ENCODE results near the gene GCC1. TPM values are rescaled to one million over a fixed set of nuclear protein-coding genes. Genes with fewer than 3 reads are reported as not detected.
"Not testable (repeated sequence)": the region's sequence is repeated elsewhere in the genome, so short reads cannot be mapped to it uniquely, and the experiment has no call there.

GCC1 gene
- total and polyA plus RNA-seq, 5 donors from 2014 or later, result 11.4 to 40.4 (median 16.1) TPM

GRCh38 chr7:127556404-127556803 lies 29.0 kb downstream of the GCC1 start:
- no peak overlapping the region for H3K27ac ChIP-seq (ENCODE audit: insufficient read depth, low read length, poor library complexity, severe bottlenecking)
- Mint-ChIP-seq H3K36me3 (no peaks in the 10 kb centered on the region), H3K4me1 (no peaks in the 10 kb centered on the region), H3K4me3 (no peak overlapping the region), H3K27ac (no peak overlapping the region), H3K27me3 (peaks cover 4% of the 10 kb centered on the region), H3K9me3 (peaks cover 0 to 5% (median 0%) of the 10 kb centered on the region in 7 donors)
- H3K36me3 ChIP-seq (ENCODE audit: control insufficient read depth, insufficient read depth, low read length), result no peaks in the 10 kb centered on the region
- no peaks in the 10 kb centered on the region for H3K9me3 ChIP-seq (ENCODE audit: control insufficient read depth in 2 of 2, low read length in 2 of 2)
- ATAC-seq (ENCODE audit: low read depth in 2 of 2), result no peak
- DNase-seq, result no peak
- H3K4me1 ChIP-seq (ENCODE audit: control insufficient read depth, insufficient read depth, low read length, poor library complexity, severe bottlenecking), result no peaks in the 10 kb centered on the region
- H3K4me3 ChIP-seq (ENCODE audit: low read depth, low read length), result no peak overlapping the region
- H3K27me3 ChIP-seq (ENCODE audit: control insufficient read depth, insufficient read depth, low read length), result no peaks in the 10 kb centered on the region

DNA sequence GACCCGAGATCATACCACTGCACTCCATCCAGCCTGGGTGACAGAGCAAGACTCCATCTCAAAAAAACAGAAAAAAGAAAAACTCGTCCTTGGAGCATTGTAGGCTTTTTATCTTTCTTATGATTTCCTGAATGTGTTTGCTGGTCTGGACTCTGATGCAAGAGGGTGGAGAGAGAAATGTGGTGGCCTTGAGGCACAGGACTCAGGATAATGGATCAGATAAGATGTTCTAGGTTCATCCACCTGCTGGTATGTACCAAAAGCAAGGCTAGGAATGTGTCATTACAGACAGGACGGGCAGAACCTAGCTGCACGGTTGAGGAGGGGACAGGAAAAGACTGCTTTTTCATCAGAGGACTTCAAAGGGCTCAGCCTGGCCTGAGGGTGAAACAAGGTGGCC lies 33.5 kb downstream of the GCC1 start:
- Mint-ChIP-seq H3K9me3 (peaks cover 0 to 5% (median 0%) of the 10 kb centered on the region in 7 donors), H3K27me3 (peaks cover 4% of the 10 kb centered on the region), H3K4me3 (no peak overlapping the region), H3K27ac (no peak overlapping the region), H3K4me1 (no peaks in the 10 kb centered on the region), H3K36me3 (no peaks in the 10 kb centered on the region)
- H3K27me3 ChIP-seq (ENCODE audit: control insufficient read depth, insufficient read depth, low read length), result no peaks in the 10 kb centered on the region
- no peak overlapping the region for H3K4me3 ChIP-seq (ENCODE audit: low read depth, low read length)
- H3K9me3 ChIP-seq (ENCODE audit: control insufficient read depth in 2 of 2, low read length in 2 of 2), result no peaks in the 10 kb centered on the region
- ATAC-seq (ENCODE audit: low read depth in 2 of 2), result no peak
- H3K4me1 ChIP-seq (ENCODE audit: control insufficient read depth, insufficient read depth, low read length, poor library complexity, severe bottlenecking), result no peaks in the 10 kb centered on the region
- DNase-seq, result no peak
- H3K27ac ChIP-seq (ENCODE audit: insufficient read depth, low read length, poor library complexity, severe bottlenecking), result no peak overlapping the region
- H3K36me3 ChIP-seq (ENCODE audit: control insufficient read depth, insufficient read depth, low read length), result no peaks in the 10 kb centered on the region

DNA sequence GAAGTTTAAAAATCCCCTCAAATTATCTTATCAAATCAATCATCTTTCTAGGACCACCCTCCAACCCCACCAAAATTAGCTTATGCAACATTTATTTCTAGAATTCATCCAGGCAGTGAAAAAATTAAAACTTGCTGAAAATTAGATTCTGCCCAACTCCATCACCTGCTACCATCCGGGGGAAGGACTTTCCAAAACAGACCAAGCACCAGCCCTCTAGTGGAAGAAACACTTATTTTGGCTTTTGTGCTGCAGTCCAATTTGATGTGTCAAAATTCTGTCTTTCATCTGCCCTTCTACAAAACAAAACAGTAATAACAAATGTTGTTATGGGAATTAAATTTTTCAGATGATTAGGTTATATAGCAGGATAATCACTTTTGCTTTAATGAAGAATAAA lies 35.1 kb downstream of the GCC1 start:
- Mint-ChIP-seq H3K4me3 (no peak overlapping the region), H3K36me3 (peaks cover 8% of the 10 kb centered on the region), H3K27ac (no peak overlapping the region), H3K4me1 (no peaks in the 10 kb centered on the region), H3K9me3 (peaks cover 0 to 11% (median 2%) of the 10 kb centered on the region in 7 donors), H3K27me3 (peaks cover 5% of the 10 kb centered on the region)
- DNase-seq (no peak), ATAC-seq (ENCODE audit: low read depth in 2 of 2) (no peak)
- H3K9me3 ChIP-seq (ENCODE audit: control insufficient read depth in 2 of 2, low read length in 2 of 2), result no peaks in the 10 kb centered on the region
- no peaks in the 10 kb centered on the region for H3K4me1 ChIP-seq (ENCODE audit: control insufficient read depth, insufficient read depth, low read length, poor library complexity, severe bottlenecking)
- H3K27me3 ChIP-seq (ENCODE audit: control insufficient read depth, insufficient read depth, low read length), result no peaks in the 10 kb centered on the region
- no peak overlapping the region for H3K27ac ChIP-seq (ENCODE audit: insufficient read depth, low read length, poor library complexity, severe bottlenecking)
- no peak overlapping the region for H3K4me3 ChIP-seq (ENCODE audit: low read depth, low read length)
- H3K36me3 ChIP-seq (ENCODE audit: control insufficient read depth, insufficient read depth, low read length), result no peaks in the 10 kb centered on the region

GRCh38 chr7:127546313-127546712 lies 39.1 kb downstream of the GCC1 start:
- Histone ChIP-seq H3K36me3 (ENCODE audit: control insufficient read depth, insufficient read depth, low read length) (no peaks in the 10 kb centered on the region), H3K4me3 (ENCODE audit: low read depth, low read length) (no peak overlapping the region), H3K27ac (ENCODE audit: insufficient read depth, low read length, poor library complexity, severe bottlenecking) (no peak overlapping the region), H3K9me3 (ENCODE audit: control insufficient read depth in 2 of 2, low read length in 2 of 2) (no peaks in the 10 kb centered on the region), H3K27me3 (ENCODE audit: control insufficient read depth, insufficient read depth, low read length) (no peaks in the 10 kb centered on the region), H3K4me1 (ENCODE audit: control insufficient read depth, insufficient read depth, low read length, poor library complexity, severe bottlenecking) (no peaks in the 10 kb centered on the region)
- Mint-ChIP-seq H3K27me3 (peaks cover 5% of the 10 kb centered on the region), H3K27ac (no peak overlapping the region), H3K4me3 (no peak overlapping the region), H3K4me1 (no peaks in the 10 kb centered on the region), H3K9me3 (peaks cover 0 to 13% (median 2%) of the 10 kb centered on the region in 7 donors), H3K36me3 (peaks cover 8% of the 10 kb centered on the region)
- ATAC-seq (ENCODE audit: low read depth in 2 of 2), result no peak
- no peak for DNase-seq

GRCh38 chr7:127541548-127541947 lies 43.8 kb downstream of the GCC1 start:
- H3K9me3 ChIP-seq (ENCODE audit: control insufficient read depth in 2 of 2, low read length in 2 of 2), result no peaks in the 10 kb centered on the region
- H3K36me3 ChIP-seq (ENCODE audit: control insufficient read depth, insufficient read depth, low read length), result no peaks in the 10 kb centered on the region
- H3K36me3 Mint-ChIP-seq, result peaks cover 5% of the 10 kb centered on the region
- ATAC-seq (ENCODE audit: low read depth in 2 of 2), result no peak
- H3K4me3 ChIP-seq (ENCODE audit: low read depth, low read length), result no peak overlapping the region
- peaks cover 16% of the 10 kb centered on the region for H3K27me3 Mint-ChIP-seq
- H3K9me3 Mint-ChIP-seq, result peaks cover 0 to 9% (median 3%) of the 10 kb centered on the region in 7 donors
- H3K4me3 Mint-ChIP-seq, result no peak overlapping the region
- H3K27me3 ChIP-seq (ENCODE audit: control insufficient read depth, insufficient read depth, low read length), result peaks cover 7% of the 10 kb centered on the region
- H3K4me1 Mint-ChIP-seq, result peaks cover 0 to 4% (median 2%) of the 10 kb centered on the region in 4 donors
- no peak overlapping the region for H3K27ac ChIP-seq (ENCODE audit: insufficient read depth, low read length, poor library complexity, severe bottlenecking)
- no peak overlapping the region for H3K27ac Mint-ChIP-seq
- DNase-seq, result no peak
- H3K4me1 ChIP-seq (ENCODE audit: control insufficient read depth, insufficient read depth, low read length, poor library complexity, severe bottlenecking), result no peaks in the 10 kb centered on the region

- H3K4me1 Mint-ChIP-seq; H3K9me3 Mint-ChIP-seq; H3K36me3 ChIP-seq (ENCODE audit: control insufficient read depth, insufficient read depth, low read length); H3K36me3 Mint-ChIP-seq; ATAC-seq (ENCODE audit: low read depth in 2 of 2); H3K9me3 ChIP-seq (ENCODE audit: control insufficient read depth in 2 of 2, low read length in 2 of 2); DNase-seq; H3K4me1 ChIP-seq (ENCODE audit: control insufficient read depth, insufficient read depth, low read length, poor library complexity, severe bottlenecking); H3K4me3 ChIP-seq (ENCODE audit: low read depth, low read length); H3K27ac ChIP-seq (ENCODE audit: insufficient read depth, low read length, poor library complexity, severe bottlenecking); H3K27me3 ChIP-seq (ENCODE audit: control insufficient read depth, insufficient read depth, low read length); H3K4me3 Mint-ChIP-seq; H3K27ac Mint-ChIP-seq: not testable (repeated sequence)
- peaks cover 27% of the 10 kb centered on the region for H3K27me3 Mint-ChIP-seq
Measured at GRCh38 chr7:127540461-127540860, 44.9 kb downstream of the GCC1 start.

GRCh38 chr7:127539116-127539515 lies 46.3 kb downstream of the GCC1 start:
- peaks cover 0 to 3% (median 0%) of the 10 kb centered on the region in 7 donors for H3K9me3 Mint-ChIP-seq
- H3K4me3 ChIP-seq (ENCODE audit: low read depth, low read length), result no peak overlapping the region
- no peaks in the 10 kb centered on the region for H3K36me3 Mint-ChIP-seq
- peaks cover 13% of the 10 kb centered on the region for H3K27me3 ChIP-seq (ENCODE audit: control insufficient read depth, insufficient read depth, low read length)
- H3K27ac Mint-ChIP-seq, result no peak overlapping the region
- H3K9me3 ChIP-seq (ENCODE audit: control insufficient read depth in 2 of 2, low read length in 2 of 2), result no peaks in the 10 kb centered on the region
- H3K27me3 Mint-ChIP-seq, result peaks cover 39% of the 10 kb centered on the region
- no peak overlapping the region for H3K4me3 Mint-ChIP-seq
- H3K4me1 Mint-ChIP-seq, result peaks cover 0 to 5% (median 3%) of the 10 kb centered on the region in 4 donors
- no peaks in the 10 kb centered on the region for H3K4me1 ChIP-seq (ENCODE audit: control insufficient read depth, insufficient read depth, low read length, poor library complexity, severe bottlenecking)
- ATAC-seq (ENCODE audit: low read depth in 2 of 2), result no peak
- H3K27ac ChIP-seq (ENCODE audit: insufficient read depth, low read length, poor library complexity, severe bottlenecking), result no peak overlapping the region
- no peak for DNase-seq
- no peaks in the 10 kb centered on the region for H3K36me3 ChIP-seq (ENCODE audit: control insufficient read depth, insufficient read depth, low read length)

DNA sequence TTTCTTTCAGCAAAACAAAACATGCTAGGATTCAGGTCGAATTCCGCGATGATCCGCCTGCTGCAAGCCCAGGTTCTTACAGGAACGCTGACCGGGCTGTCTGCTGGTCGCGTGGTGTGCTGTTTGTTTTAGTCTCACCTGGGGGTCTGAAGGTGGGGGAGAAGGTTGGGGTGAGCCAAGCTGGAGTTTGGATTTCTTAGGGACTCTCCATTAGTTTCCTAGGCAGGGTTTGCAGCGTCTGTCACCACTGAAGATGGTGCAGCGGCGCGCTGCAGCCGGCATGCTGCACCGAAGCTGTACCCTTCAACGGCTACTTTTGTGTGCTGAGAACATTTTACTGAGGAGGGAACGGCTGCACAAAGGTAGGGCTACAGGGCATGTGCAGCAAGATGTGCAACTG lies 48.7 kb downstream of the GCC1 start:
- Mint-ChIP-seq H3K27ac (no peak overlapping the region), H3K36me3 (no peaks in the 10 kb centered on the region), H3K9me3 (peaks cover 0 to 3% (median 0%) of the 10 kb centered on the region in 7 donors), H3K27me3 (peaks cover 44% of the 10 kb centered on the region), H3K4me1 (peaks cover 0 to 9% (median 4%) of the 10 kb centered on the region in 4 donors), H3K4me3 (no peak overlapping the region)
- H3K9me3 ChIP-seq (ENCODE audit: control insufficient read depth in 2 of 2, low read length in 2 of 2), result no peaks in the 10 kb centered on the region
- H3K27ac ChIP-seq (ENCODE audit: insufficient read depth, low read length, poor library complexity, severe bottlenecking), result no peak overlapping the region
- ATAC-seq (ENCODE audit: low read depth in 2 of 2) (no peak), DNase-seq (no peak)
- H3K36me3 ChIP-seq (ENCODE audit: control insufficient read depth, insufficient read depth, low read length), result no peaks in the 10 kb centered on the region
- H3K27me3 ChIP-seq (ENCODE audit: control insufficient read depth, insufficient read depth, low read length), result peaks cover 13% of the 10 kb centered on the region
- no peak overlapping the region for H3K4me3 ChIP-seq (ENCODE audit: low read depth, low read length)
- no peaks in the 10 kb centered on the region for H3K4me1 ChIP-seq (ENCODE audit: control insufficient read depth, insufficient read depth, low read length, poor library complexity, severe bottlenecking)

All from CD4-positive, CD25-positive, alpha-beta regulatory T cell (primary cell).